Measurements from ENCODE around the gene CACNB4.

- no peak for TF ChIP-seq CTCF (IDR thresholded peaks at IDR 0.05 in 2 of 3, conservative IDR thresholded peaks at IDR 0.05 in 1 of 3; ENCODE audit: borderline replicate concordance in 1 of 3, insufficient read depth in 1 of 3, low read depth in 2 of 3, low read length in 2 of 3)
- TF ChIP-seq YY1 (IDR thresholded peaks at IDR 0.05; ENCODE audit: extremely low read depth, insufficient replicate concordance, low read depth, low read length) = no peak
- TF ChIP-seq ZBTB33 (IDR thresholded peaks at IDR 0.05; ENCODE audit: extremely low read depth, insufficient replicate concordance, low read length) = no peak
- TF ChIP-seq RAD21 (IDR thresholded peaks at IDR 0.05; ENCODE audit: low read depth) = no peak
- no peak for TF ChIP-seq POLR2AphosphoS5 (IDR thresholded peaks at IDR 0.05; ENCODE audit: low read depth, low read length)
- TF ChIP-seq EZH2phosphoT487 (IDR thresholded peaks at IDR 0.05; ENCODE audit: borderline replicate concordance) = no peak
- TF ChIP-seq CEBPB (IDR thresholded peaks at IDR 0.05; ENCODE audit: low read depth) = no peak
- no peak for TF ChIP-seq SRF (IDR thresholded peaks at IDR 0.05; ENCODE audit: low read depth)
- TF ChIP-seq POLR2A (IDR thresholded peaks at IDR 0.05; ENCODE audit: borderline replicate concordance, extremely low read depth, insufficient read depth, insufficient read length) = no peak
Observed at GRCh38 chr2:151841047-151841424, 257.8 kb downstream of the CACNB4 start.

Data from HCT116 (cell line).